Spleen (tissue), 11 donors: ENCODE data around the gene TNFRSF18. TPM values are rescaled to one million over a fixed set of nuclear protein-coding genes. Genes with fewer than 3 reads are reported as not detected.

Source experiments
- DNase-seq: peaks from one replicate; pipeline ENCODE4 v3.0.0-alpha.2; 2020
- H3K27ac ChIP-seq, 8 donors: fragments of 200-600 bp; sonication (generic) in 7 of 8; 1 replicate in 4 of 8; 2 replicates in 4 of 8; pipeline versions ENCODE4 v1.5.0 to v1.8.0; 2016 to 2021; ENCODE audit warnings: inconsistent platforms in 4 of 8, mild to moderate bottlenecking in 4 of 8, moderate library complexity in 1 of 8
- H3K27me3 ChIP-seq, 7 donors: fragments of 200-600 bp; sonication (generic) in 6 of 7; replicated peaks in 1 of 7; 1 replicate in 4 of 7; 2 replicates in 3 of 7; pipeline versions ENCODE4 v1.5.0 to v1.8.0; 2016 to 2021; ENCODE audit warnings: inconsistent platforms in 3 of 7, mild to moderate bottlenecking in 1 of 7
- H3K36me3 ChIP-seq, 6 donors: fragments of 200-600 bp; sonication (generic) in 5 of 6; 1 replicate in 4 of 6; 2 replicates in 2 of 6; pipeline versions ENCODE4 v1.5.0 to v1.8.0; 2016 to 2021; ENCODE audit warnings: inconsistent platforms in 2 of 6
- H3K4me1 ChIP-seq, 6 donors: fragments of 200-600 bp; sonication (generic) in 5 of 6; 1 replicate in 3 of 6; 2 replicates in 3 of 6; pipeline versions ENCODE4 v1.5.0 to v1.8.0; 2016 to 2021; ENCODE audit warnings: inconsistent platforms in 3 of 6
- H3K4me3 ChIP-seq, 8 donors: fragments of 200-600 bp; sonication (generic) in 7 of 8; 1 replicate in 4 of 8; 2 replicates in 4 of 8; pipeline versions ENCODE4 v1.5.0 to v1.8.0; 2016 to 2021; ENCODE audit warnings: inconsistent platforms in 4 of 8, mild to moderate bottlenecking in 4 of 8, moderate library complexity in 2 of 8
- H3K9me3 ChIP-seq, 8 donors: fragments of 200-600 bp; sonication (generic) in 7 of 8; 1 replicate in 4 of 8; 2 replicates in 4 of 8; pipeline versions ENCODE4 v1.5.0 to v1.8.0; 2016 to 2021; ENCODE audit warnings: inconsistent platforms in 4 of 8
- POLR2A ChIP-seq, 3 donors: fragments of 450-650 bp; IDR thresholded peaks; one replicate each; pipeline ENCODE4 v1.5.1; 2017; ENCODE audit warnings: antibody characterized with exemption in 3 of 3, mild to moderate bottlenecking in 1 of 3
- POLR2AphosphoS5 ChIP-seq, 3 donors: sonication (generic); formaldehyde crosslinking; IDR thresholded peaks; one replicate each; pipeline ENCODE4 v1.5.1; 2017; ENCODE audit warnings: antibody characterized with exemption in 3 of 3
- WGBS, 5 donors: extraction: QIAGEN DNeasy Blood & Tissue Kit in 3 of 5; methylation state at CpG; one replicate each; pipeline versions ENCODE4 v1.1.5 to v1.1.7; 2013 to 2018; 5-methylcytosine and 5-hydroxymethylcytosine counted together
- intact Hi-C: fragments of 100-400 bp; cut with DNase I; formaldehyde crosslinking; loops from one replicate; pipeline ENCODE4 v1.15.0; 2023; ENCODE audit warnings: low total_unique reads
- polyA plus RNA-seq, 3 donors: library from polyadenylated mRNA; stranded (reverse); fragments of 200-250 nt; gene quantifications; one replicate each; pipeline ENCODE4 v1.2.1, GENCODE V29; 2013
- total RNA-seq, 7 donors: library from RNA; depleted of rRNA in 3 of 7; stranded (reverse); fragments of >200 nt in 3 of 7; fragmentation: NEBNext Ultra II Directional in 4 of 7; extraction: Animal tissue kit (Norgen Biotek cat#: 25700) in 4 of 7; gene quantifications; one replicate each; pipeline versions ENCODE4 v1.1.0 to v1.2.1, GENCODE V29; 2016 to 2021
- TF ChIP-seq, protein P1 (sequence below), 11 experiments: fragments of 200-600 bp in 7 of 11; fragments of 450-650 bp in 4 of 11; sonication (generic) in 4 of 11; IDR thresholded peaks in 8 of 11; conservative IDR thresholded peaks in 3 of 11; 1 replicate in 7 of 11; 2 replicates in 4 of 11; pipeline versions ENCODE4 v1.4.0 to v1.8.0; 2016 to 2021; ENCODE audit warnings: antibody characterized with exemption in 11 of 11, inconsistent platforms in 4 of 11, mild to moderate bottlenecking in 1 of 11
- donor health status: healthy with polysubstance abuse.
- donor health status: DM: no; HTN: no; CAD: no; lungs with moderate emphysema.
- donor health status: DM: no; HTN: no; CAD: no.
- donor health status: Bipolar disorder and iron deficiency.
- donor health status: healthy.
- donor health status: DM: no; HTN: no; CAD: no.
- donor health status: DM: yes; HTN: yes; CAD: no.

TNFRSF18 gene
- total and polyA plus RNA-seq, 10 donors, result 5.2 to 16.3 (median 7.6) TPM

DNA sequence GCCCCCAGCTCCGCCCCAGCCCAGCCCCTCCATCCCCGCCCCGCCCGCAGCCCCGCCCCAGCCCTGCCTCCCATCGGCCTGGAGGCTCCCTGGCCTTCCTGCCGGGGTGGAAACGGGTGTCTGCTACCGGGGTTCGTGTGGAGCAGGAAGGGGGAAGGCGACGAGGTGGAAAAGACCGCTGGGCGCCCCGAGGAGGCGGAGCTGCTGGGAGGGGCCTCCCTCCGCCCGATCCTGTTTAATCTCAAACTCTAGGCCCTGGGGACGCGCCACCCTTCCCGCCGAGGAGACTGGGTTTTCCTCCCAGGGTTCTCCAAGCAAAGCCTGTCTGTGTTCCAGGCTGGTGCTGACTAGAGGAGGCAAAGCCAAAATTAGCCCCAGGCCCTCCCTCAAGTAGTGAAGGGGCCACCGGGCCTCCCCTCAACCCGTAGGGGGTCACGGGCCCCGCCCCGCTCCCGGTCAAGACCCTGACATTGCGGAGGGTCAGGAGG, 48.9 kb downstream of the TNFRSF18 start:
- Histone ChIP-seq H3K4me3 (peak overlapping the region; percentile 33 to 84 (median 55)), H3K36me3 (no peaks in the 10 kb centered on the region), H3K4me1 (peaks cover 6 to 21% (median 14%) of the 10 kb centered on the region in 6 donors), H3K27me3 (peaks cover 0 to 13% (median 5%) of the 10 kb centered on the region in 7 donors), H3K27ac (peak overlapping the region; percentile 92 to 98 (median 95)), H3K9me3 (peaks cover 0 to 18% (median 2%) of the 10 kb centered on the region in 8 donors)
- DNase-seq, result peak; percentile 92
- 0 to 3% (median 1%) methylated on average over 12 to 29 of the region's 29 CpGs for WGBS, 5 donors
- intact Hi-C loops, result no loop called here
- TF ChIP-seq POLR2A (IDR thresholded peaks at IDR 0.05), result peak in 1 of 3 donors; percentile 41
- peak; percentile 89 to 95 (median 91) for TF ChIP-seq POLR2AphosphoS5 (IDR thresholded peaks at IDR 0.05)
- TF ChIP-seq, protein P1, sequence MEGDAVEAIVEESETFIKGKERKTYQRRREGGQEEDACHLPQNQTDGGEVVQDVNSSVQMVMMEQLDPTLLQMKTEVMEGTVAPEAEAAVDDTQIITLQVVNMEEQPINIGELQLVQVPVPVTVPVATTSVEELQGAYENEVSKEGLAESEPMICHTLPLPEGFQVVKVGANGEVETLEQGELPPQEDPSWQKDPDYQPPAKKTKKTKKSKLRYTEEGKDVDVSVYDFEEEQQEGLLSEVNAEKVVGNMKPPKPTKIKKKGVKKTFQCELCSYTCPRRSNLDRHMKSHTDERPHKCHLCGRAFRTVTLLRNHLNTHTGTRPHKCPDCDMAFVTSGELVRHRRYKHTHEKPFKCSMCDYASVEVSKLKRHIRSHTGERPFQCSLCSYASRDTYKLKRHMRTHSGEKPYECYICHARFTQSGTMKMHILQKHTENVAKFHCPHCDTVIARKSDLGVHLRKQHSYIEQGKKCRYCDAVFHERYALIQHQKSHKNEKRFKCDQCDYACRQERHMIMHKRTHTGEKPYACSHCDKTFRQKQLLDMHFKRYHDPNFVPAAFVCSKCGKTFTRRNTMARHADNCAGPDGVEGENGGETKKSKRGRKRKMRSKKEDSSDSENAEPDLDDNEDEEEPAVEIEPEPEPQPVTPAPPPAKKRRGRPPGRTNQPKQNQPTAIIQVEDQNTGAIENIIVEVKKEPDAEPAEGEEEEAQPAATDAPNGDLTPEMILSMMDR (IDR thresholded peaks at IDR 0.05 in 8 of 11, conservative IDR thresholded peaks at IDR 0.05 in 3 of 11), result no peak

DNA sequence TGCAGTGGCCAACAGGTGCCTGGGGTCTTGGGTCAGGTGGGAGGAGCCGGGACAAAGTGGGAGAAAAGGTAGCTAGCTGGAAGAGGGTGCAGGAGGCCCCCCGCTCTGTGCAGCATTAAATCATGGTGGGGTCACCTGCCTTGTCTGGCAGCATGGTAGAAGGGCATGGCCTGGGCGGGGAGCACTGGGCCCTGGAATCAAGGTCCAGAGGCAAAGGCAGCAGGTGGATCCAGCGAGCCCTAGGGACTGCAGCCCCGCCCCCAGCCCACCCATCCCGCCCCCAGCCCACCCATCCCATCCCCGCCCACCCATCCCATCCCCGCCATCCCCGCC, 49.4 kb downstream of the TNFRSF18 start:
- peaks cover 6 to 21% (median 14%) of the 10 kb centered on the region in 6 donors for H3K4me1 ChIP-seq
- H3K27me3 ChIP-seq, result peaks cover 0 to 9% (median under 1%) of the 10 kb centered on the region in 7 donors
- H3K9me3 ChIP-seq, result peaks cover 0 to 21% (median 2%) of the 10 kb centered on the region in 8 donors
- intact Hi-C loops, result no loop called here
- TF ChIP-seq, protein P1 (IDR thresholded peaks at IDR 0.05 in 8 of 11, conservative IDR thresholded peaks at IDR 0.05 in 3 of 11), result no peak
- TF ChIP-seq POLR2AphosphoS5 (IDR thresholded peaks at IDR 0.05) (no peak), POLR2A (IDR thresholded peaks at IDR 0.05) (no peak)
- 37 to 66% (median 59%) methylated on average over 3 to 8 of the region's 9 CpGs for WGBS, 5 donors
- H3K27ac ChIP-seq, result peak overlapping the region in 3 of 8 donors; percentile 7 to 35 (median 19)
- no peak for DNase-seq
- H3K4me3 ChIP-seq, result peak overlapping the region in 1 of 8 donors; percentile 84
- no peaks in the 10 kb centered on the region for H3K36me3 ChIP-seq

DNA sequence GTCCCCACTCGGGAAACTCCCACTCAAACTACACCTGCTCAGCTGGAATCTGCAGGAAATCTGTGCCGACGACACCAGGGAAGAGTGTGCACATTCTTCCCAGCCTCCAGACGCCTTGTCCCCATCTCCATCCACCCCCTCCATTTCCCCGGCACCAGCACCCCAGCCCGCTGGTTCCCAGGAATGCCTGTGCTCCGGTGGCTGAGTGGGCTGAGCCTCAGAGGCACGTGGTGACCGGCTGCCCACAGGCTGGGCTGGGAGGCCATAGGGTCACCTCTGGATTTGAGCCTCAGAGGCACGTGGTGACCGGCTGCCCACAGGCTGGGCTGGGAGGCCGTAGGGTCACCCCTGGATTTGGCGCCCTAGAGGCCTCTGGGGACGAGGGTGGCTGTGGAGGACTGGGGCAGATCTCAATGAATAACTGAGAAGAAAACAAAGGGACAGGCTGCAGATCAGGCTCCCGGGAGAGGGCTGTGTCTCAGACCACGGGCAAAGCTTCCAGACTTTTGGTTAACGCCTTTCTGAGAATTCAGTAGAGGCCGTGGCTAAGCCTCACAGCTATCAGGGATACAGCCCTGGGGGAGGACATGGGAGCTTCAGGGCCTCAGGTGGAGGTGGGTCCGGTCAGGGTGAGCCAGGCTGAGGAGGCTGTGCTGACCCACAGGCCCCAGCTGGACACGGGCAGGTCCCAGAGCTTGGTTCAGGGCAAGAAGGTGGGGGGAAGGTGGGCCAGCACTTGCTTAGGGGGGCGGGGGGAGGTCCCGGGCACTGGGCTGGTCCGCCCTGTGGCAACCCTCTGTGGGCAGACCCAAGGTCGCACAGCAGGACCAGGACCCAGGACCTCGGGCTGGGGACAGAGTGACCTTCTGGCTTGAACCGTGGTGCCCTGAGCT, 50.0 kb downstream of the TNFRSF18 start:
- no peak for DNase-seq
- H3K4me3 ChIP-seq, result peak overlapping the region in 1 of 8 donors; percentile 84
- H3K36me3 ChIP-seq, result no peaks in the 10 kb centered on the region
- intact Hi-C loops, result no loop called here
- peaks cover 6 to 21% (median 14%) of the 10 kb centered on the region in 6 donors for H3K4me1 ChIP-seq
- H3K27me3 ChIP-seq, result peaks cover 0 to 3% (median 0%) of the 10 kb centered on the region in 7 donors
- no peak for TF ChIP-seq POLR2AphosphoS5 (IDR thresholded peaks at IDR 0.05)
- no peak for TF ChIP-seq POLR2A (IDR thresholded peaks at IDR 0.05)
- TF ChIP-seq, protein P1 (IDR thresholded peaks at IDR 0.05 in 8 of 11, conservative IDR thresholded peaks at IDR 0.05 in 3 of 11), result no peak
- 80 to 86% (median 85%) methylated on average over 26 of the region's 26 CpGs for whole genome bisulfite sequencing, 5 donors
- peak overlapping the region in 4 of 8 donors; percentile 7 to 44 (median 27) for H3K27ac ChIP-seq
- H3K9me3 ChIP-seq, result peaks cover 0 to 21% (median 2%) of the 10 kb centered on the region in 8 donors

DNA sequence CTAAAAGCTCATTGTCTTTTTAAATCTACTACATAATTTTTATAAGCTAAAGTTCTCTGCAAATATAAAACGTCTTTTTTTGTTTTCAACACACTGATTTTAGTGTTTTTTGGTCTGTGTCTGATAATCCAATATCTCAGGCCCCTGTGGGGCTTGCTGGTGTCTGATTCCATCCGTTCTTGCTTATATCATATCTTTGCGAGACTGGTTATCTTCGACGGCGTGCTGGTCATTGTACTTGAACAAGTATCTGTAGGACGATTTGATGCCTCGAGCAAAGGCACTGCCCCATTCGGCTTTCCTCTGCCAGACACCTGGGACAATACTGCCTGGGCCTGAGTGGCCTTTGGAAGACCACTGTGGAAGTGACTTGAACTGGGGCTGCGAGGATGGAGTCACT, 51.1 kb downstream of the TNFRSF18 start:
- Histone ChIP-seq H3K9me3 (peaks cover 0 to 21% (median 2%) of the 10 kb centered on the region in 8 donors), H3K4me1 (peaks cover 6 to 21% (median 14%) of the 10 kb centered on the region in 6 donors), H3K27me3 (no peaks in the 10 kb centered on the region), H3K27ac (no peak overlapping the region), H3K36me3 (no peaks in the 10 kb centered on the region), H3K4me3 (no peak overlapping the region)
- TF ChIP-seq POLR2A (IDR thresholded peaks at IDR 0.05) (no peak), POLR2AphosphoS5 (IDR thresholded peaks at IDR 0.05) (no peak)
- TF ChIP-seq, protein P1 (IDR thresholded peaks at IDR 0.05 in 8 of 11, conservative IDR thresholded peaks at IDR 0.05 in 3 of 11), result no peak
- intact Hi-C loops, result no loop called here
- 88 to 91% (median 88%) methylated on average over 10 of the region's 10 CpGs for WGBS, 5 donors
- no peak for DNase-seq
